ENCODE results near the gene TENT5A. TPM values are rescaled to one million over a fixed set of nuclear protein-coding genes. Genes with fewer than 3 reads are reported as not detected.

TENT5A gene
- total RNA-seq, 1 donor from 2014 or later = 17.2 TPM

DNA sequence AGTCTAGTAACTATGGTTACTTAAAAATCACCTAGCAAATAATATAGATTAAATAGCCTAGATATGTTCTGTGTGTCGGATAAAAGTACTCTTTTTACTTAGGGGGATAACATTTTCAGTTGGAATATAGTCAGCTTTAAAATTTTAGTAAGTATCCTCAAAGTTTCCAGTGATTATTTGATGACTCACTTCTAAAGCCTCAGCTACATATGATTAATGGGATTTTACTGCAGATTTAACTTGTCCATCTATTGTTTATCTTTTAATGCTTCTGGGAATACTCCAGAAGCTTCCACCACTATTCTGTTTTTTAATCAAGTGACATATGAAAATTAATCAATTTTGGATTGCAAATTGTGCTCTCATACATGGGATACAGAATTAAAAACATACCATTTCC, 8.7 kb upstream of the TENT5A start:
- DNase-seq = no peak
- no peaks in the 10 kb centered on the region for H3K9me3 ChIP-seq
- TF ChIP-seq, protein P1, sequence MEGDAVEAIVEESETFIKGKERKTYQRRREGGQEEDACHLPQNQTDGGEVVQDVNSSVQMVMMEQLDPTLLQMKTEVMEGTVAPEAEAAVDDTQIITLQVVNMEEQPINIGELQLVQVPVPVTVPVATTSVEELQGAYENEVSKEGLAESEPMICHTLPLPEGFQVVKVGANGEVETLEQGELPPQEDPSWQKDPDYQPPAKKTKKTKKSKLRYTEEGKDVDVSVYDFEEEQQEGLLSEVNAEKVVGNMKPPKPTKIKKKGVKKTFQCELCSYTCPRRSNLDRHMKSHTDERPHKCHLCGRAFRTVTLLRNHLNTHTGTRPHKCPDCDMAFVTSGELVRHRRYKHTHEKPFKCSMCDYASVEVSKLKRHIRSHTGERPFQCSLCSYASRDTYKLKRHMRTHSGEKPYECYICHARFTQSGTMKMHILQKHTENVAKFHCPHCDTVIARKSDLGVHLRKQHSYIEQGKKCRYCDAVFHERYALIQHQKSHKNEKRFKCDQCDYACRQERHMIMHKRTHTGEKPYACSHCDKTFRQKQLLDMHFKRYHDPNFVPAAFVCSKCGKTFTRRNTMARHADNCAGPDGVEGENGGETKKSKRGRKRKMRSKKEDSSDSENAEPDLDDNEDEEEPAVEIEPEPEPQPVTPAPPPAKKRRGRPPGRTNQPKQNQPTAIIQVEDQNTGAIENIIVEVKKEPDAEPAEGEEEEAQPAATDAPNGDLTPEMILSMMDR (IDR thresholded peaks at IDR 0.05) = no peak
- peaks cover 5% of the 10 kb centered on the region for H3K4me1 ChIP-seq
- no peak overlapping the region for H3K4me3 ChIP-seq
- H3K27me3 ChIP-seq = no peaks in the 10 kb centered on the region
- intact Hi-C loops (cut with DNase I) = no loop called here
- no peak for ATAC-seq
- H3K27ac ChIP-seq = no peak overlapping the region
- H3K36me3 ChIP-seq = no peaks in the 10 kb centered on the region

DNA sequence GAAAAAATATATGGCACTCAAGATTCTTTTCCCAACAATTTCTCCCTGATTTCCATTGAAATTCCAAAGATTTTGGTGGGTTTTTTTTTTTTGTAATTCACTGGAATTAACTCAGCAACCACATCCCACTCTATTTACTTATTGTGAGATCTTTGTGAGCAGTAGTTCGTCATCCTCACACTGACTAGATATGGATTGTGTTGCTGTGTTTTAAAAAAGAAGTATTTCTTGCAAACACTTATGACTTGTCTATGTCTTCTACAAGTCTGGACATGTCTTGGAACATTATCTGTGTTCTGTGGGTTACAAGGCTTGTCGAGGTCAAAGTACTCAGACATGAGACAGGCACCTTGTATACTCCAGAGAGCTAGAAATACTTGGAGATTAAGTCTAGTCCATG, 7.3 kb upstream of the TENT5A start:
- no peaks in the 10 kb centered on the region for H3K36me3 ChIP-seq
- TF ChIP-seq, protein P1 (IDR thresholded peaks at IDR 0.05) = no peak
- no peaks in the 10 kb centered on the region for H3K4me1 ChIP-seq
- H3K27ac ChIP-seq = no peak overlapping the region
- intact Hi-C loops (cut with DNase I) = no loop called here
- no peaks in the 10 kb centered on the region for H3K9me3 ChIP-seq
- ATAC-seq (no peak), DNase-seq (no peak)
- no peaks in the 10 kb centered on the region for H3K27me3 ChIP-seq
- no peak overlapping the region for H3K4me3 ChIP-seq

DNA sequence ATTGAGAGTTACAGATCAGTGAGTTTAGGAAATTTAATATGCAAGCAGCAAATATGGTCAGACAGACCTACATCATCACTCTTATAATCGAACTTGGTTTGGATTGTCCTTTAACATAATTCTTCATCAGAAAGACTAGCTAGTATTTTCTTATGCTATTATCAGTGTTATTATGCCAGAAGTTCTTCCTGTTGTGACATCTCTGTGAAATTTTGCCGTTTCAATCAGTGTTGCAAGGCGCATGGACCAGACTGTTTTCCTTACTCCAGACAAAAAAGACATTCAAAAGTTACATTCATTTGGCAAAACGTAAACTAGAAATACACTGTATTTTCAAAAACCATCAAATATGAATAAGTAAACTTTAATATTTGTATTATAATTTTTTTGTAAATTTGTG, 5.7 kb upstream of the TENT5A start:
- Histone ChIP-seq H3K4me1 (peaks cover 3% of the 10 kb centered on the region), H3K4me3 (no peak overlapping the region), H3K36me3 (no peaks in the 10 kb centered on the region), H3K9me3 (no peaks in the 10 kb centered on the region), H3K27me3 (no peaks in the 10 kb centered on the region), H3K27ac (no peak overlapping the region)
- DNase-seq = no peak
- intact Hi-C loops (cut with DNase I) = no loop called here
- ATAC-seq = no peak
- TF ChIP-seq, protein P1 (IDR thresholded peaks at IDR 0.05) = no peak

DNA sequence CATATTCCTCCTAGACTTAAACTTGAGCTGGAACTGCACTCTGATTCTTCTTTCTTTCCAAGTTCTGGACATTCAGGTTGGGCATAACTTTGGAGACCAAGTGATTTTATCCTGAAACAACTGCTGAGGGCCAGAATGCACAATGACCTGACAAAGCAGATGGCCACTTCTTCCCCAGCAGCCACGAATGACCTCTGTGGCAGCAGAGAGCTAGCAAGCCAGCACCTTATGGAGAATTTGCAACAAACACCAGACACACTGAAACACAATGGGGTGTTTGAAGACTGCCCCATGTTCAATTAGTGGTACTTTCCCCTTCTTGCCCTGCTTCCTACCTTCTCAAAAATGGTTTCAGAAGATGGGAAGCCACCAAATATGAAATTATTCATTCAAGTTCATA, 4.2 kb upstream of the TENT5A start:
- TF ChIP-seq, protein P1 (IDR thresholded peaks at IDR 0.05) = no peak
- Histone ChIP-seq H3K4me1 (peaks cover 3% of the 10 kb centered on the region), H3K27me3 (no peaks in the 10 kb centered on the region), H3K36me3 (no peaks in the 10 kb centered on the region), H3K4me3 (no peak overlapping the region), H3K27ac (no peak overlapping the region), H3K9me3 (no peaks in the 10 kb centered on the region)
- ATAC-seq (no peak), DNase-seq (no peak)
- intact Hi-C loops (cut with DNase I) = no loop called here

DNA sequence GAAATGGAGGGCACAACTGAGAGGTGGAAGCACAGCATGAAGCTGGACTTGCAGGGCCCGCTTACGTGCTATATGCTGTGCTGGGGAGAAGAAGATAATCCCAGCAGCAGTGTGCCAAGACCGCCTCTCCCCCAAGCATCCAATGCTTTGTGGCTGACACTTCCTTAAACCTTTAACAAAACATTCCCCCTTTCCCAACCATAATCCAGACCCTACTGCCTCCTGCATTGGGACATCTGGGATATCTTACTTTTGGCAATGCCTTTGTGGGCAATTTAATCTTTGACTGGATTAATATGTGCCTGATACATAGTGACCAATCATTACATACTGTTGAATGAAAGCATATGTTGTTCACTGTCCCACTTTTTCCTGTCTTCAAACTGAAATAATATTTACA, 3.1 kb upstream of the TENT5A start:
- intact Hi-C loops (cut with DNase I) = no loop called here

More for the DNA sequence above, 3.1 kb upstream of the TENT5A start:
- peaks cover 3% of the 10 kb centered on the region for H3K4me1 ChIP-seq
- ATAC-seq = no peak
- H3K4me3 ChIP-seq = no peak overlapping the region
- DNase-seq = no peak
- no peak overlapping the region for H3K27ac ChIP-seq
- no peaks in the 10 kb centered on the region for H3K36me3 ChIP-seq
- TF ChIP-seq, protein P1 (IDR thresholded peaks at IDR 0.05) = no peak
- H3K27me3 ChIP-seq = no peaks in the 10 kb centered on the region
- no peaks in the 10 kb centered on the region for H3K9me3 ChIP-seq

Measured in upper lobe of right lung (tissue), 1 donor.